ENCODE results near the gene SORCS2. TPM values are rescaled to one million over a fixed set of nuclear protein-coding genes. Genes with fewer than 3 reads are reported as not detected.

Gene SORCS2
- total RNA-seq, 2 experiments from 2014 or later: 0.03 TPM; not detected in 1

GRCh38 chr4:7679406-7680040 is 487.2 kb downstream of the SORCS2 start:
- no peaks in the 10 kb centered on the region for H3K4me1 ChIP-seq (ENCODE audit: insufficient read depth, low read length, poor library complexity, severe bottlenecking)
- ChIA-PET POLR2A (no interaction called here), CTCF (ENCODE audit: unreplicated experiment) (no interaction called here)
- no peak overlapping the region for H3K4me3 ChIP-seq (ENCODE audit: low read depth, low read length, poor library complexity, severe bottlenecking)
- H2AFZ ChIP-seq (ENCODE audit: low read length): no peak overlapping the region
- no peaks in the 10 kb centered on the region for H3K9me3 ChIP-seq (ENCODE audit: low read length)
- H3K9me2 ChIP-seq (ENCODE audit: insufficient read depth, low read length): no peaks in the 10 kb centered on the region
- no peaks in the 10 kb centered on the region for H3K79me2 ChIP-seq (ENCODE audit: insufficient read depth, low read depth, low read length)
- no peaks in the 10 kb centered on the region for H4K20me1 ChIP-seq (ENCODE audit: insufficient read depth, low read length)
- H3K36me3 ChIP-seq (ENCODE audit: insufficient read depth, low read length): no peaks in the 10 kb centered on the region
- no peak for DNase-seq (ENCODE audit: low spot score)
- TF ChIP-seq CTCF (conservative IDR thresholded peaks at IDR 0.05; ENCODE audit: low read length): no peak
- TF ChIP-seq EZH2phosphoT487 (IDR thresholded peaks at IDR 0.05; ENCODE audit: borderline replicate concordance, low read depth, low read length): no peak
- BruUV-seq (replicated peaks): no TSS peak
- intact Hi-C loops (cut with micrococcal nuclease; ENCODE audit: unreplicated experiment): no loop called here
- H3K27ac ChIP-seq (ENCODE audit: low read depth, low read length, poor library complexity, severe bottlenecking): no peak overlapping the region
- no peak overlapping the region for H3K4me2 ChIP-seq (ENCODE audit: low read length)

GRCh38 chr4:7680106-7680505 is 487.8 kb downstream of the SORCS2 start:
- CTCF ChIA-PET (ENCODE audit: unreplicated experiment): no interaction called here
- Histone ChIP-seq H3K9me3 (ENCODE audit: low read length) (no peaks in the 10 kb centered on the region), H4K20me1 (ENCODE audit: insufficient read depth, low read length) (no peaks in the 10 kb centered on the region), H3K9me2 (ENCODE audit: insufficient read depth, low read length) (no peaks in the 10 kb centered on the region), H3K36me3 (ENCODE audit: insufficient read depth, low read length) (no peaks in the 10 kb centered on the region), H3K4me3 (ENCODE audit: low read depth, low read length, poor library complexity, severe bottlenecking) (no peak overlapping the region), H3K4me1 (ENCODE audit: insufficient read depth, low read length, poor library complexity, severe bottlenecking) (no peaks in the 10 kb centered on the region), H2AFZ (ENCODE audit: low read length) (no peak overlapping the region), H3K4me2 (ENCODE audit: low read length) (no peak overlapping the region), H3K27ac (ENCODE audit: low read depth, low read length, poor library complexity, severe bottlenecking) (no peak overlapping the region), H3K79me2 (ENCODE audit: insufficient read depth, low read depth, low read length) (no peaks in the 10 kb centered on the region)
- BruUV-seq (replicated peaks): no TSS peak
- DNase-seq (ENCODE audit: low spot score): no peak
- intact Hi-C loops (cut with micrococcal nuclease; ENCODE audit: unreplicated experiment): no loop called here
- POLR2A ChIA-PET: no interaction called here
- TF ChIP-seq CTCF (conservative IDR thresholded peaks at IDR 0.05; ENCODE audit: low read length) (no peak), EZH2phosphoT487 (IDR thresholded peaks at IDR 0.05; ENCODE audit: borderline replicate concordance, low read depth, low read length) (no peak)

GRCh38 chr4:7680731-7681130 is 488.4 kb downstream of the SORCS2 start:
- Histone ChIP-seq H3K4me3 (ENCODE audit: low read depth, low read length, poor library complexity, severe bottlenecking) (no peak overlapping the region), H3K36me3 (ENCODE audit: insufficient read depth, low read length) (no peaks in the 10 kb centered on the region), H2AFZ (ENCODE audit: low read length) (no peak overlapping the region), H3K9me2 (ENCODE audit: insufficient read depth, low read length) (no peaks in the 10 kb centered on the region), H4K20me1 (ENCODE audit: insufficient read depth, low read length) (no peaks in the 10 kb centered on the region), H3K4me1 (ENCODE audit: insufficient read depth, low read length, poor library complexity, severe bottlenecking) (no peaks in the 10 kb centered on the region), H3K27ac (ENCODE audit: low read depth, low read length, poor library complexity, severe bottlenecking) (no peak overlapping the region), H3K79me2 (ENCODE audit: insufficient read depth, low read depth, low read length) (no peaks in the 10 kb centered on the region), H3K9me3 (ENCODE audit: low read length) (no peaks in the 10 kb centered on the region), H3K4me2 (ENCODE audit: low read length) (no peak overlapping the region)
- no peak for TF ChIP-seq EZH2phosphoT487 (IDR thresholded peaks at IDR 0.05; ENCODE audit: borderline replicate concordance, low read depth, low read length)
- no peak for TF ChIP-seq CTCF (conservative IDR thresholded peaks at IDR 0.05; ENCODE audit: low read length)
- CTCF ChIA-PET (ENCODE audit: unreplicated experiment): no interaction called here
- intact Hi-C loops (cut with micrococcal nuclease; ENCODE audit: unreplicated experiment): no loop called here
- POLR2A ChIA-PET: no interaction called here
- no peak for DNase-seq (ENCODE audit: low spot score)
- no TSS peak for BruUV-seq (replicated peaks)

Measured in OCI-LY7 (cell line).